HepG2 (cell line): ENCODE data around the gene CHST11.

ENCODE experiments used
- CTCF ChIP-seq: sonication (generic); formaldehyde crosslinking; IDR thresholded peaks from 2 replicates; pipeline ENCODE4 v1.5.0; 2020; ENCODE audit warnings: mild to moderate bottlenecking, missing genetic modification reagents, moderate library complexity
- EP300 ChIP-seq, 3 experiments: sonication (generic) in 1 of 3; formaldehyde crosslinking in 1 of 3; IDR thresholded peaks; 2 replicates each; pipeline versions ENCODE4 v1.5.1 to v1.6.1; 2011 to 2020; ENCODE audit warnings: low read depth in 2 of 3, low read length in 2 of 3, borderline replicate concordance in 1 of 3, improper control_type of control experiment in 1 of 3, mild to moderate bottlenecking in 1 of 3, missing genetic modification reagents in 1 of 3, moderate library complexity in 1 of 3
- HHEX ChIP-seq: IDR thresholded peaks from 2 replicates; pipeline ENCODE4 v1.6.1; 2016; ENCODE audit warnings: control low read depth
- HMG20B ChIP-seq: conservative IDR thresholded peaks from 2 replicates; pipeline ENCODE4 v1.6.1; 2016; ENCODE audit warnings: missing genetic modification reagents, missing compliant biosample characterization
- HNF4G ChIP-seq, 2 experiments: sonication (generic) in 1 of 2; formaldehyde crosslinking in 1 of 2; IDR thresholded peaks; 2 replicates each; pipeline versions ENCODE4 v1.4.0 to v1.6.1; 2011 to 2020; ENCODE audit warnings: borderline replicate concordance in 2 of 2, low read depth in 2 of 2, mild to moderate bottlenecking in 2 of 2, low read length in 1 of 2, missing genetic modification reagents in 1 of 2, moderate library complexity in 1 of 2
- JUNB ChIP-seq: sonication (generic); formaldehyde crosslinking; IDR thresholded peaks from 2 replicates; pipeline ENCODE4 v1.8.0; 2022; ENCODE audit warnings: missing genetic modification reagents, mild to moderate bottlenecking, borderline replicate concordance
- MLLT10 ChIP-seq: sonication (generic); formaldehyde crosslinking; IDR thresholded peaks from 2 replicates; pipeline ENCODE4 v1.4.0; 2020; ENCODE audit warnings: missing genetic modification reagents
- SOX6 ChIP-seq, 2 experiments: fragments of 450-650 bp in 1 of 2; sonication (generic) in 1 of 2; formaldehyde crosslinking in 1 of 2; IDR thresholded peaks; 2 replicates each; pipeline versions ENCODE4 v1.4.0 to v1.6.1; 2017 to 2020; ENCODE audit warnings: antibody characterized with exemption in 1 of 2, mild to moderate bottlenecking in 1 of 2, missing genetic modification reagents in 1 of 2
- TAF1 ChIP-seq: sonication (generic); formaldehyde crosslinking; IDR thresholded peaks from 2 replicates; pipeline ENCODE4 v1.4.0; 2020; ENCODE audit warnings: missing genetic modification reagents
- YY1 ChIP-seq: IDR thresholded peaks from 2 replicates; pipeline ENCODE4 v1.6.1; 2011; ENCODE audit warnings: low read length, low read depth, moderate library complexity, mild to moderate bottlenecking; ENCODE audit not compliant: insufficient read depth, insufficient replicate concordance

- TF ChIP-seq CTCF (CRISPR knock-in tag): no peak
- no peak for TF ChIP-seq JUNB
- TF ChIP-seq HHEX (CRISPR knock-in tag): no peak
- no peak for TF ChIP-seq YY1
- no peak for TF ChIP-seq HNF4G (IDR thresholded peaks at IDR 0.05; ENCODE audit: borderline replicate concordance, low read depth, low read length)
- TF ChIP-seq HNF4G (CRISPR knock-in tag; IDR thresholded peaks at IDR 0.05; ENCODE audit: borderline replicate concordance, low read depth): no peak
- no peak for TF ChIP-seq MLLT10 (CRISPR knock-in tag)
- TF ChIP-seq HMG20B (CRISPR knock-in tag): no peak
- TF ChIP-seq EP300 (IDR thresholded peaks at IDR 0.05; ENCODE audit: low read depth in 2 of 2, low read length in 2 of 2): no peak
- TF ChIP-seq EP300 (CRISPR knock-in tag; IDR thresholded peaks at IDR 0.05; ENCODE audit: borderline replicate concordance): no peak
- no peak for TF ChIP-seq SOX6 (IDR thresholded peaks at IDR 0.05)
- TF ChIP-seq SOX6 (CRISPR knock-in tag; IDR thresholded peaks at IDR 0.05): no peak
- TF ChIP-seq TAF1 (CRISPR knock-in tag): no peak
Observed at GRCh38 chr12:104411826-104412641, 44.7 kb upstream of the CHST11 start.
